Common myeloid progenitor, CD34-positive (primary cell): ENCODE results near the gene IGLL5. TPM values are rescaled to one million over a fixed set of nuclear protein-coding genes. Genes with fewer than 3 reads are reported as not detected.

Experiments
- CTCF ChIA-PET: fragments of 350-600 bp; sonication (Branson Sonifier 250); formaldehyde crosslinking; loops from one replicate; lab custom pipeline; 2021; ENCODE audit warnings: antibody characterized with exemption; lab: Charles Lee
- POLR2A ChIA-PET: fragments of 350-600 bp; sonication (Branson Sonifier 250); formaldehyde crosslinking; loops from one replicate; lab custom pipeline; 2021; ENCODE audit warnings: antibody characterized with exemption; lab: Charles Lee
- DNase-seq, 3 donors: peaks; one replicate each; pipeline versions ENCODE4 v3.0.0 to v3.0.0-alpha.2; 2013
- H3K27ac ChIP-seq, 2 experiments: 1 replicate in 1 of 2; 2 replicates in 1 of 2; pipeline ENCODE4 v1.7.0; 2013; ENCODE audit warnings: inconsistent platforms in 2 of 2, low read length in 2 of 2, mild to moderate bottlenecking in 2 of 2, low read depth in 1 of 2, moderate library complexity in 1 of 2; ENCODE audit not compliant: severe bottlenecking in 2 of 2, insufficient read depth in 1 of 2, poor library complexity in 1 of 2
- H3K27me3 ChIP-seq, 5 experiments: replicated peaks in 2 of 5; 1 replicate in 3 of 5; 2 replicates in 2 of 5; pipeline versions ENCODE4 v1.6.1 to v1.7.0; 2013; ENCODE audit warnings: low read length in 4 of 5, mild to moderate bottlenecking in 2 of 5, moderate library complexity in 2 of 5, inconsistent platforms in 1 of 5; ENCODE audit not compliant: insufficient read depth in 5 of 5, control insufficient read depth in 4 of 5
- H3K36me3 ChIP-seq, 4 experiments: 1 replicate in 2 of 4; 2 replicates in 2 of 4; pipeline versions ENCODE4 v1.6.1 to v1.7.0; 2013; ENCODE audit warnings: low read length in 3 of 4, control low read depth in 1 of 4, mild to moderate bottlenecking in 1 of 4; ENCODE audit not compliant: control insufficient read depth in 4 of 4, insufficient read depth in 4 of 4
- H3K4me1 ChIP-seq, 4 experiments: 1 replicate in 3 of 4; 2 replicates in 1 of 4; pipeline versions ENCODE4 v1.6.1 to v1.7.1; 2013; ENCODE audit warnings: low read length in 3 of 4, mild to moderate bottlenecking in 3 of 4, control low read depth in 1 of 4, inconsistent platforms in 1 of 4, moderate library complexity in 1 of 4; ENCODE audit not compliant: control insufficient read depth in 4 of 4, insufficient read depth in 4 of 4; ENCODE audit errors: control extremely low read depth in 1 of 4
- H3K4me3 ChIP-seq, 7 experiments: 1 replicate in 4 of 7; 2 replicates in 3 of 7; pipeline versions ENCODE4 v1.5.1 to v1.7.0; 2013; ENCODE audit warnings: mild to moderate bottlenecking in 7 of 7, low read length in 6 of 7, moderate library complexity in 6 of 7, inconsistent platforms in 2 of 7, low read depth in 2 of 7, control low read depth in 1 of 7; ENCODE audit not compliant: insufficient read depth in 4 of 7, control insufficient read depth in 1 of 7; ENCODE audit errors: extremely low read depth in 1 of 7
- H3K9me3 ChIP-seq, 5 experiments: 1 replicate in 4 of 5; 2 replicates in 1 of 5; pipeline versions ENCODE4 v1.6.1 to v1.7.1; 2013; ENCODE audit warnings: low read length in 4 of 5, mild to moderate bottlenecking in 2 of 5, inconsistent platforms in 1 of 5, low read depth in 1 of 5, moderate library complexity in 1 of 5; ENCODE audit not compliant: control insufficient read depth in 4 of 5, insufficient read depth in 2 of 5; ENCODE audit errors: control extremely low read depth in 1 of 5
- WGBS: methylation state at CpG from one replicate; pipeline ENCODE4 v1.1.5; 2013; ENCODE audit not compliant: insufficient coverage; 5-methylcytosine and 5-hydroxymethylcytosine counted together
- polyA plus RNA-seq: library from polyadenylated mRNA; unstranded; fragments of 120-200 nt; gene quantifications from one replicate; pipeline ENCODE4 v1.2.1, GENCODE V29; 2013

IGLL5 gene
- polyA plus RNA-seq, result 0.86 TPM

- Histone ChIP-seq H3K36me3 (no peaks in the 10 kb centered on the region), H3K4me3 (no peak within 1 kb of the TSS), H3K27me3 (peaks cover 0 to 5% (median 0%) of the 10 kb centered on the region in 5 experiments), H3K27ac (no peak within 1 kb of the TSS), H3K4me1 (peaks cover 0 to 7% (median 1%) of the 10 kb centered on the region in 4 experiments), H3K9me3 (no peaks in the 10 kb centered on the region)
- DNase-seq, result no peak
- CTCF ChIA-PET, result interaction anchor here (1.0 to 7.8 kb wide), 7 partner anchors 7 to 134 kb away, joined by 3 to 62 read pairs (median 4); no protein-coding TSS in a partner anchor
- WGBS, result 89% methylated on average over 13 of the region's 15 CpGs
- POLR2A ChIA-PET, result no interaction called here
Measured at GRCh38 chr22:22887621-22888503, at the start of gene IGLL5. Gene IGLL5 (plus strand): TSS chr22:22887816. CDS start chr22:22888054, 238 bp downstream.

- WGBS, result 94% methylated on average over 4 of the region's 5 CpGs
- peaks cover 0 to 6% (median 3%) of the 10 kb centered on the region in 5 experiments for H3K9me3 ChIP-seq
- ChIA-PET CTCF (interaction anchor here (0.8 to 2.7 kb wide), 3 partner anchors 11 to 836 kb away, joined by 3 to 12 read pairs (median 7); no protein-coding TSS in a partner anchor), POLR2A (no interaction called here)
- peaks cover 3 to 40% (median 10%) of the 10 kb centered on the region in 4 experiments for H3K4me1 ChIP-seq
- H3K36me3 ChIP-seq, result no peaks in the 10 kb centered on the region
- H3K27ac ChIP-seq, result no peak overlapping the region
- no peak overlapping the region for H3K4me3 ChIP-seq
- DNase-seq, result peak in 1 of 3 donors; percentile 26
- H3K27me3 ChIP-seq, result no peaks in the 10 kb centered on the region
Measured at GRCh38 chr22:22838148-22838786, 49.3 kb upstream of the IGLL5 start.

- CTCF ChIA-PET, result interaction anchor here (1.2 to 1.3 kb wide), 2 partner anchors 10 to 57 kb away, joined by 3 to 7 read pairs; no protein-coding TSS in a partner anchor
- peaks cover 3 to 40% (median 10%) of the 10 kb centered on the region in 4 experiments for H3K4me1 ChIP-seq
- no peak overlapping the region for H3K27ac ChIP-seq
- POLR2A ChIA-PET, result interaction anchor here (0.6 kb wide), 1 partner anchor 17 kb away, joined by 3 read pairs; no protein-coding TSS in a partner anchor
- WGBS, result 85% methylated on average over 1 of the region's 6 CpGs
- DNase-seq, result no peak
- H3K4me3 ChIP-seq, result no peak overlapping the region
- H3K9me3 ChIP-seq, result peaks cover 0 to 6% (median 3%) of the 10 kb centered on the region in 5 experiments
- no peaks in the 10 kb centered on the region for H3K36me3 ChIP-seq
- no peaks in the 10 kb centered on the region for H3K27me3 ChIP-seq
Measured at GRCh38 chr22:22839570-22840314, 47.9 kb upstream of the IGLL5 start.

- H3K4me1 ChIP-seq, result peaks cover 3 to 32% (median 8%) of the 10 kb centered on the region in 4 experiments
- H3K27me3 ChIP-seq, result no peaks in the 10 kb centered on the region
- no peak overlapping the region for H3K4me3 ChIP-seq
- peaks cover 0 to 9% (median 3%) of the 10 kb centered on the region in 5 experiments for H3K9me3 ChIP-seq
- WGBS, result 17% methylated on average over 1 of the region's 2 CpGs
- CTCF ChIA-PET, result no interaction called here
- DNase-seq, result peak; percentile 29 to 82 (median 68)
- no peak overlapping the region for H3K27ac ChIP-seq
- POLR2A ChIA-PET, result no interaction called here
- no peaks in the 10 kb centered on the region for H3K36me3 ChIP-seq
Measured at GRCh38 chr22:22840780-22841179, 46.8 kb upstream of the IGLL5 start.

- H3K36me3 ChIP-seq, result no peaks in the 10 kb centered on the region
- POLR2A ChIA-PET, result no interaction called here
- DNase-seq, result no peak
- H3K4me3 ChIP-seq, result no peak overlapping the region
- no peak overlapping the region for H3K27ac ChIP-seq
- H3K27me3 ChIP-seq, result no peaks in the 10 kb centered on the region
- CTCF ChIA-PET, result interaction anchor here (1.0 to 1.1 kb wide), 2 partner anchors 12 to 116 kb away, joined by 3 to 4 read pairs; no protein-coding TSS in a partner anchor
- peaks cover 2 to 28% (median 5%) of the 10 kb centered on the region in 4 experiments for H3K4me1 ChIP-seq
- peaks cover 0 to 9% (median 3%) of the 10 kb centered on the region in 5 experiments for H3K9me3 ChIP-seq
Measured at GRCh38 chr22:22841598-22841997, 46.0 kb upstream of the IGLL5 start.

GRCh38 chr22:22842085-22842484 lies 45.5 kb upstream of the IGLL5 start:
- H3K9me3 ChIP-seq, result peaks cover 0 to 9% (median 3%) of the 10 kb centered on the region in 5 experiments
- H3K36me3 ChIP-seq, result no peaks in the 10 kb centered on the region
- H3K27me3 ChIP-seq, result no peaks in the 10 kb centered on the region
- no peak for DNase-seq
- POLR2A ChIA-PET, result no interaction called here
- no peak overlapping the region for H3K4me3 ChIP-seq
- H3K27ac ChIP-seq, result no peak overlapping the region
- CTCF ChIA-PET, result interaction anchor here (1.0 to 1.1 kb wide), 2 partner anchors 12 to 115 kb away, joined by 3 to 4 read pairs; no protein-coding TSS in a partner anchor
- H3K4me1 ChIP-seq, result peaks cover 2 to 23% (median 5%) of the 10 kb centered on the region in 4 experiments
